WERI-Rb-1 (cell line): ENCODE results near the gene TBCC.
A peak's percentile ranks its signal among the peaks of the same experiment; 100 is the strongest.

ENCODE experiments used
- DNase-seq: peaks from one replicate; pipeline ENCODE4 v3.0.0-alpha.2; 2020
- H3K27ac ChIP-seq: fragments of 250-450 bp; sonication (Bioruptor Pico); 2 replicates; pipeline ENCODE4 v1.5.1; 2020; ENCODE audit warnings: mild to moderate bottlenecking, moderate library complexity
- H3K27me3 ChIP-seq: fragments of 250-450 bp; sonication (Bioruptor Pico); 2 replicates; pipeline ENCODE4 v1.5.1; 2021; ENCODE audit warnings: mild to moderate bottlenecking, low read depth, moderate library complexity; ENCODE audit not compliant: insufficient read depth, severe bottlenecking
- H3K36me3 ChIP-seq: fragments of 250-450 bp; sonication (Bioruptor Pico); 2 replicates; pipeline ENCODE4 v1.5.1; 2020; ENCODE audit warnings: mild to moderate bottlenecking, moderate library complexity
- H3K4me3 ChIP-seq: 2 replicates; pipeline ENCODE4 v1.5.1; 2011; ENCODE audit warnings: low read depth, mild to moderate bottlenecking, control low read depth, low read length
- H3K9me3 ChIP-seq: fragments of 250-450 bp; sonication (Bioruptor Pico); 2 replicates; pipeline ENCODE4 v1.5.1; 2021; ENCODE audit warnings: mild to moderate bottlenecking, moderate library complexity; ENCODE audit not compliant: severe bottlenecking
- TF ChIP-seq, protein P1 (sequence below): IDR thresholded peaks from 2 replicates; pipeline ENCODE4 v1.5.1; 2011; ENCODE audit warnings: low read depth, mild to moderate bottlenecking, control low read depth, inconsistent platforms, low read length

The TBCC gene

DNA sequence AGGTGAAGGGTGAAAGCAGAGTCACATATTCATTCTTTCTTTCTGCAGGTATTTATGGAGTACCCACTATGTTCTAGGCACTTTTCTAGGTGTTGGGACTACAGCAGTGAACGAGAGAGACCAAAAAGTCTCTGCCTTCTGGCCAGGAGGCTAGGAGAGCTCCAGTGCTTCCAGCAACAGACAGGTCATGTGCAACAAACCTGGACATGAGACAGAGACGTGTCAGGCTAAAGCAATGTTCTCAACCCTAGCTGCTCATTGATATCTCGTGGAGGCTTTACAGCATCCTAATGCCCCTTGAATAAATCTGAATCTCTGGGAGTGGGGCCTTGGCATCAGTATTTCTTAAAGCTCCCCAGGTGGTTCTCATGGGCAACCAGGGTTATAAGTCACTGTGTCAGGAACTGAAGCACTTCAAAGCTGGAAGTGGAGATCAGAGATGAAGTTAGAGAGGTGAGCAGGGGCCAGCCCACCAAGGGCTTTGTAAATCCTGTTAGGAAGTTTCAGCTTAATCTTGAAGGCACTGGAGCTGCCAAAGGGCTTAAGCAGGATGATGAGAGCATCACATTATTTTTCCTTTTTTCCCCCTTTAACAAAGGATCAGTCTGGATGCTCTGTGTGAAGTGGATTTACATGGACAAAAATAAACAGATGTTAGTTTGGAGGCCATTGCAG lies 13.0 kb upstream of the TBCC start:
- peak; percentile 90 for DNase-seq
- TF ChIP-seq, protein P1, sequence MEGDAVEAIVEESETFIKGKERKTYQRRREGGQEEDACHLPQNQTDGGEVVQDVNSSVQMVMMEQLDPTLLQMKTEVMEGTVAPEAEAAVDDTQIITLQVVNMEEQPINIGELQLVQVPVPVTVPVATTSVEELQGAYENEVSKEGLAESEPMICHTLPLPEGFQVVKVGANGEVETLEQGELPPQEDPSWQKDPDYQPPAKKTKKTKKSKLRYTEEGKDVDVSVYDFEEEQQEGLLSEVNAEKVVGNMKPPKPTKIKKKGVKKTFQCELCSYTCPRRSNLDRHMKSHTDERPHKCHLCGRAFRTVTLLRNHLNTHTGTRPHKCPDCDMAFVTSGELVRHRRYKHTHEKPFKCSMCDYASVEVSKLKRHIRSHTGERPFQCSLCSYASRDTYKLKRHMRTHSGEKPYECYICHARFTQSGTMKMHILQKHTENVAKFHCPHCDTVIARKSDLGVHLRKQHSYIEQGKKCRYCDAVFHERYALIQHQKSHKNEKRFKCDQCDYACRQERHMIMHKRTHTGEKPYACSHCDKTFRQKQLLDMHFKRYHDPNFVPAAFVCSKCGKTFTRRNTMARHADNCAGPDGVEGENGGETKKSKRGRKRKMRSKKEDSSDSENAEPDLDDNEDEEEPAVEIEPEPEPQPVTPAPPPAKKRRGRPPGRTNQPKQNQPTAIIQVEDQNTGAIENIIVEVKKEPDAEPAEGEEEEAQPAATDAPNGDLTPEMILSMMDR, result no peak
- no peaks in the 10 kb centered on the region for H3K27me3 ChIP-seq
- no peaks in the 10 kb centered on the region for H3K36me3 ChIP-seq
- no peaks in the 10 kb centered on the region for H3K9me3 ChIP-seq
- H3K27ac ChIP-seq, result peak overlapping the region; percentile 42
- no peak overlapping the region for H3K4me3 ChIP-seq

- H3K4me3 ChIP-seq, result no peak overlapping the region
- H3K27ac ChIP-seq, result no peak overlapping the region
- no peak for DNase-seq
- TF ChIP-seq, protein P1, result no peak
- H3K9me3 ChIP-seq, result no peaks in the 10 kb centered on the region
- H3K36me3 ChIP-seq, result no peaks in the 10 kb centered on the region
- H3K27me3 ChIP-seq, result no peaks in the 10 kb centered on the region
Measured at GRCh38 chr6:42756722-42757121, 10.8 kb upstream of the TBCC start.

GRCh38 chr6:42754759-42755158 lies 8.9 kb upstream of the TBCC start:
- TF ChIP-seq, protein P1, result no peak
- Histone ChIP-seq H3K4me3 (no peak overlapping the region), H3K27me3 (no peaks in the 10 kb centered on the region), H3K36me3 (no peaks in the 10 kb centered on the region), H3K27ac (no peak overlapping the region), H3K9me3 (no peaks in the 10 kb centered on the region)
- no peak for DNase-seq

GRCh38 chr6:42751055-42751454 lies 5.2 kb upstream of the TBCC start:
- TF ChIP-seq, protein P1, result no peak
- Histone ChIP-seq H3K27me3 (no peaks in the 10 kb centered on the region), H3K36me3 (no peaks in the 10 kb centered on the region), H3K27ac (no peak overlapping the region), H3K4me3 (no peak overlapping the region), H3K9me3 (no peaks in the 10 kb centered on the region)
- no peak for DNase-seq

DNA sequence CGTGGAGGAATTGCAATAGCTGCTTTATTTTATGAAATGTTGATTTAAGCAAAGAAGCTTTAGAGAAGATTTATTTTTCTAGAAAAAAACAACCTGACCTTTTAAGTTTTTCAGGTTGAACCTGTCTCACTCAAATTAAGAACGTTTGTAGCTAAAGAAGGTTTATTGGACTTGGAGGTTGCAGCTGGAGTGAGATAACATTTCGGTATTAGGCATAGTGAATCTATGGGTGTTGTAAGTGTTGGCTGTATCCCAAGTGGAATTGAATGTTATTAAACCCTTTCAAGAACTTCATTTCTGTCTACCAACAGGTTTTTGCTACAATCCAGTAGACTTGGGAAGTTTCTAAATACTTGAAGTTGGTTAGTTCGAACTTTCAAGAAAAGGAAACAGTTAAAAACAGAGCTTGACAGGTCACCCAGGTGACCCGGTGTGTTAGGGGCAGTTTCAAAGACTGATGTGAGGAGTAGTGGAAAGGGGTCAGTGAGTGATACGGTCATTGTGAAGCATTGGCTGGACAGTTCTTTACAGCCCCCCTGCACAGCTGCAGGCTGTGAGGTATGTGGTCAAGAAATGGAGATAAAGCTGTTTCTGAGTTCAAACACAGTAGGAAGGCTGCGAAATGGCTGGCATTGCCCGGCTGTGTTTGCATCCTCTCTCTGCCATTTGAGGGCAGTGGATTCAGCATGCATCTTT lies 2.4 kb upstream of the TBCC start:
- Histone ChIP-seq H3K9me3 (no peaks in the 10 kb centered on the region), H3K27ac (no peak overlapping the region), H3K36me3 (peaks cover 16% of the 10 kb centered on the region), H3K4me3 (no peak overlapping the region), H3K27me3 (no peaks in the 10 kb centered on the region)
- TF ChIP-seq, protein P1, result no peak
- no peak for DNase-seq
